NK-92 treated with Interleukin-12 subunit alpha and Interleukin-12 subunit beta, amount 100 ng/mL, for 24 hours (cell line): Measurements from ENCODE around the gene HLA-DRB1.
"Not testable (repeated sequence)": the region's sequence is repeated elsewhere in the genome, so short reads cannot be mapped to it uniquely, and the experiment has no call there.

Source experiments
- DNase-seq: peaks from one replicate; lab custom pipeline; 2025; lab: John Stamatoyannopoulos, UW

HLA-DRB1 gene

DNA sequence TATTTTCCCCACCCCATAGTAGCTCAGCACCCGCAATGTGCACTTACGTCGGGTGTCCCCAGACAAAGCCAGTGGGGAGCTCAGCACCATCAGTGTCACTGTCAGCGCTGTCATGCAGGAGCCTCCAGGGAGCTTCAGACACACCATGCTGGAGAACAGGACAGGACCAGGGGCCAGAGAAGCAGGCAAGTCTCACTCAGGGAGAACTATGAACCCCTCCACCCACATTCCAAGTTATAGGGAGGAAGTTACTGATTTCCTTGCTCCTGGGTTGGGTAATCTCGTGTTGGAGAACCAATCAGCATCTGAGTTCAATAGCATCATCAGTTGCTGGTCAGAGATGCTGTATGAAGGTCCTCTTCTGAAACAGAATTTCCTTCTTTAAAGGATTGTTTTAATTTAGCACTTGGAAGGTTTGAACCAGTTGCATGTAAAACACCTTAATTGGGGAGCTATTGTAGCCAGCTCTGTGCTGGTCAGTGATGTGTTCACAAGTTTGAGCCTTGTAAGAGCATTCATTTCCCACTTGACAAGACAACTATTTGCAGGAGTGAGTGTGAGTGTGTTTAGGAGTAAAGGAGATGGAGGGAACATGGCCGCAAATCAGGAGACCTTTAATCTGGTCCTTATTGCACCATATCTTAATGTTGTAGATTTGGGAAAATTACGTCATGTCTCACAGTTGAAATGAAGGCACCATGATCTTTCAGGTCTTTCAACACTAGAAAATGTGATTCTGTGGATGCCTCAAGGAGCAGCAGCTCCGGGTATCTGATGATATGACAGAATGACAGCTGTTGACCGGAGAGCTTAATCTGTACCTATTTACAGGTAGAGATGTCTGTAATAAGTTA lies at the start of gene HLA-DRB1:
Gene HLA-DRB1 (minus strand): TSS at position 253 of the 854 bp plus-strand sequence. CDS start 106 bp downstream, at position 147.
- DNase-seq, result no peak

DNA sequence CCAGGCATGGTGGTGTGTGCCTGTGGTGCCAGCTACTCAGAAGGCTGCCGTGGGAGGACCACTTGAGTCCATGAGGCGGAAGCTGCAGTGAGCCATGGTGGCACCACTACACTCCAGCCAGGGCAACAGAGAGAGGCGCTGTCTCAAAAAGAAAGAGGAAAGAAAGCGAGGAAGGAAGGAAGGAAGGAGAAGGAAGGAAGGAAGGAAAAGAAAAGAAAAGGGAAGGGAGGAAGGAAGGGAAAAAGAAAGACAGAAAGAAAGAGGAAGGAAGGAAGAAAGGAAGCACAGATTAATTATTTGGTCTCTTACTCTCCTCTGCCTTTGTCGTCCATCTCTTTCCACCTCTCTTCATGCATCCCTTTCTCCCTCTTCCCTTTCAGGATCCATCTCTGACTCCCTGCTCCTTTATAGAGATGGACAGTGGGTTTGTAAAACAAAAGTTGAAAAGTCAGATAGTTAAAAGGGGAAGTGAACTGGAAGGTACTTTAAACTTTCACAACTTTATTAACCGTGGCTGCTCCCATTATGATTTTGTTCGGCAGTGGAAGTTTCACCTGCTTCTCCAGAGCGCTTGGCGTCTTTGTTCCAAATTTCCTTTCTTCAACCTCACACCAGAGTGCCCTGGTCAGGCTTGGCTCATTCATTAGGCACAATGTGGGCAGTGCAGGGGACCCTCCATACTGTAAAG lies 49.0 kb upstream of the HLA-DRB1 start:
- DNase-seq, result no peak

DNA sequence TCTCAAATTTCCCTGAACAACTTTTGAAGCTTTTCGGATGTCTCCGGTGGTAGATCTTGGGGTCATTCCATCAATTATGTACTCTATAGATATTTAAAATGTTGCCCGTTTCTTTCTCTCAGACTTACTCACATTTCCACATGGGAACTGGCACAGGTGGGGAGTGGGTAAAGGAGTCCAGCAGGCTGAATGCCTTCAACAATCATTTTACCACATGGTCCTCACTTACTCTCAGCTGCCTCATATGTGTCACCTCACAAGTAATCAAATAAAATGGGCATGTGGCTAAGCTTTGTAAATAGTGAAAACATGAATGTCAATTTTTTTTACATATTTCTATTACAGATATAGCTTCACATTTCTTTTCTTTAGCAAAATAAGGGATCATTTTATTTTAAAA lies 48.2 kb upstream of the HLA-DRB1 start:
- no peak for DNase-seq

- DNase-seq, result no peak
Observed at GRCh38 chr6:32637219-32637880, 47.7 kb upstream of the HLA-DRB1 start, which contains the start of gene HLA-DQA1. TSS of gene HLA-DQA1 (plus strand) at chr6:32637406. CDS start at chr6:32637459, 53 bp downstream.

DNA sequence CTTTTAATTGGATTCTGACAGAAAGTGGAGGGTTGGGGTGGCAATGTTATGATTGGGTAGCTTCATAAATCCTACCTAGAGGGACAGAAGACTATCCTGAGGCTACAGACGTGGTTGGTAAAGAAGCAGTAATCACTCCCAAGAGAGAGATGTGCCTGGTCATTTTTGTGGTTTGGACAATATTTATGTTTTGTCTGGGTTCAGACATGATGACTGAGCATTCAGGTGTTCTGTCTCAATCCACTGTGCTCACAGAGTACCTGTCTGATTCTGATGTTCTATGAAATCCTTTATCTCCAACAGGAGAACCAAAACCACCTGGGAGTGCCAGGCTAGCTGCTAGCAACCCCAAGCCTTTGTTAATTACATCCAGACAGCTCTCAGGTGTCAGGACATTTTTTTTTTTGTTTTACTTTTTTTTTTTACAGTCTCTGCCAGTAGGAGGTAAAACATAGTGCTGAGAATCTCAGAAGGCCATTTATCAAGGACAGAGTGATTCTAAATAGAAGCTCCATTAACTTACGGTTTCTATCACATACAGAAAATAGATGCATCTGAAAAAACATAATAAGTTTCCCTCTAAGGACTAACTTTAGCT lies 46.0 kb upstream of the HLA-DRB1 start:
- no peak for DNase-seq

DNA sequence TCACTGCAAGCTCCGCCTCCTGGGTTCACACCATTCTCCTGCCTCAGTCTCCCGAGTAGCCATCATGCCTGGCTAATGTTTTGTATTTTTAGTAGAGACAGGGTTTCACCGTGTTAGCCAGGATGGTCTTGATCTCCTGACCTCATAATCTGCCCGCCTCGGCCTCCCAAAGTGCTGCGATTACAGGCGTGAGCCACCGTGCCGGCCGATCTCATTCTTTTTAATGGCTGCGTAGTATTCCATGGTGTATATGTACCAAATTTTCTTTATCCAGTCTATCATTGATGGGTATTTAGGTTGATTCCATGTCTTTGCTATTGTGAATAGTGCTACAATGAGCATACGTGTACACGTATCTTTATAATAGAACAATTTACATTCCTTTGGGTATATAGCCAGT lies 40.1 kb upstream of the HLA-DRB1 start:
- not testable (repeated sequence) for DNase-seq

DNA sequence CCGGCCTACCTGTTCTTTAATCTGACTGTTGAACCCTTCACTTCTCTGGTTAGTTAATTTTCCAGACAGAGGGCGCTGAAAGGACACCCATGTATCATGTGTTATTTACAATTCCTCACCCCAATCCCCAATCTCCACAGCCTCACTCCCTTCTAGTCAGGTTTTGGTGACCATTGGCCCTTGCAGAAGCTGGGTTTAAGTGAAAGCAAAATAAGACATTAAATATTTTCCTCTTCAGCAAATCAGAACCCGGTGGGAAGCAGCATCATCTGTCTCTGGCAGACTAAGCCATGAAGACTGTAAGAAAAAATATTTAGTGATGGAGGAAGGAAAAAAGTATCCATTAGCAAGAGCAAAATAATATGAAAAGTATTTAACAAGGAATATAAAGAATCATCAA lies 38.2 kb upstream of the HLA-DRB1 start:
- no peak for DNase-seq

GRCh38 chr6:32627249-32627648 lies 37.6 kb upstream of the HLA-DRB1 start:
- DNase-seq, result no peak

- no peak for DNase-seq
Observed at GRCh38 chr6:32625137-32625536, 35.5 kb upstream of the HLA-DRB1 start.

DNA sequence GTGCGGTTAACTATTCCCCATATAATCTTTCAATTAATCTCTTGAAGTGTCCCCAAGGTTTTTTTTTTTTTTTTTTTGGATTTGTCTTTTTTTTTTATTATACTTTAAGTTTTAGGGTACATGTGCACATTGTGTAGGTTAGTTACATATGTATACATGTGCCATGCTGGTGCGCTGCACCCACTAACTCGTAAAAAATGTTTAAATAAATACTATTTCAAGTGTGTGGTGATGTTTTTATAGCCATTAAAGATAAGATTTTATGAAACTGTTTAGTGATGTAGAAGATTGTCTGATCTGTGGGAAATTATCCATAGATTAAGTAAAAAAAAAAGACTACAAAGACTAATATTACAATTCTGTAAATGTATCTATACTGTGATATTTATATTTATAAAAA lies 34.9 kb upstream of the HLA-DRB1 start:
- DNase-seq, result no peak

- DNase-seq, result peak; percentile 11
Observed at GRCh38 chr6:32623693-32624092, 34.0 kb upstream of the HLA-DRB1 start.

- peak; percentile 15 for DNase-seq
Observed at GRCh38 chr6:32622545-32623401, 33.1 kb upstream of the HLA-DRB1 start.

GRCh38 chr6:32621372-32621771 lies 31.7 kb upstream of the HLA-DRB1 start:
- no peak for DNase-seq

DNA sequence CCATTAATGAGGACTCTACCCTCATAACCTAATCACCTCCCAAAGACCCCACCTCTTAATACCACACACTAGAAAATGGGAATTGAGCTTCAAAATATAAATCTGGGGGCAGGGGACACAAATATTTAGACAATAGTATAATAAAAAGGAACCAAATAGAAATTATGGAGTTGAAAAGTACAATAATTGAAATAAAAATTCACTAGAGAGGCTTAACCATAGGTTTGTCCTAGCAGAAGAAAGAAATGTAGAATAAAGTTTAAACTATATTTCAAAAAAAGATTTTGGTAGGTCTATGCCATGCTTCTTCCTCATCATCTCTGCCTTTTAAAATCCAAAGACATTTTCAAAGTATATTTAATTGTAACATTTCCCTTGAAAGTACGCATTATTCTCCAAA lies 28.1 kb upstream of the HLA-DRB1 start:
- DNase-seq, result no peak

GRCh38 chr6:32615885-32616532 lies 26.4 kb upstream of the HLA-DRB1 start:
- no peak for DNase-seq

DNA sequence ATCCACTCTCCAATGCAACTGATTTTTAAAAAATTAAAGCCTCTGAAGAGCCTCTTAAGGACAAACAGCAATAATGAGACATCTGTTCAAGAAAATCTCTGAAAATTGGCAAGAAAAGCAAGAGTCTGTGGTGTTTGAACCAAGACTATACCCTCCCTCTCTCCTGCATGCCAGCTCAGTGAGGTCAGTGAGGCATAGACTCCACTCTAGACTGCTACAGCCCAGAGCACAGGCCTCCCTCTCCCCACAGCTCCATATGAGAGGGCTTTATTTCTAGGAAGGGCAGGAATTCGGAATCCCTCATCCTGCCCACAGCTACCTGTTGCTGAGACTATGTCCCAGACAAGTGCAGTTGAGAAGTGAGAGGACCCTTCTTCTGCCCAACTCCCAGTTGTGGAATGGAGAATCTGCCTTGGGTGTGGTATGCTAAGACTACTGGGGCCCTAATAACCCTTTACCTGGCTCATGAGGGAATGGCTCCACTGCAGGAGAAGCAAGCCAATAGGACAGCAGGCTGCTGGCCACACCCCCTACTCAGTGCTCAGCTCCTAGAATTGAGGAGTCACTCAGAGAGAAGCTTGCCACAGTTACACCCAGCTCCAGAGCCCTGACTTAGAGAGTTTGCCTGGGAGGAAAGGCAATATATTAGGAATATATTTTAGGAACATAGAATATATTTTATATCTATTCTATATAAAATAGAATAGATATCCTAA lies 24.9 kb upstream of the HLA-DRB1 start:
- no peak for DNase-seq

GRCh38 chr6:32613475-32613874 lies 23.8 kb upstream of the HLA-DRB1 start:
- no peak for DNase-seq

DNA sequence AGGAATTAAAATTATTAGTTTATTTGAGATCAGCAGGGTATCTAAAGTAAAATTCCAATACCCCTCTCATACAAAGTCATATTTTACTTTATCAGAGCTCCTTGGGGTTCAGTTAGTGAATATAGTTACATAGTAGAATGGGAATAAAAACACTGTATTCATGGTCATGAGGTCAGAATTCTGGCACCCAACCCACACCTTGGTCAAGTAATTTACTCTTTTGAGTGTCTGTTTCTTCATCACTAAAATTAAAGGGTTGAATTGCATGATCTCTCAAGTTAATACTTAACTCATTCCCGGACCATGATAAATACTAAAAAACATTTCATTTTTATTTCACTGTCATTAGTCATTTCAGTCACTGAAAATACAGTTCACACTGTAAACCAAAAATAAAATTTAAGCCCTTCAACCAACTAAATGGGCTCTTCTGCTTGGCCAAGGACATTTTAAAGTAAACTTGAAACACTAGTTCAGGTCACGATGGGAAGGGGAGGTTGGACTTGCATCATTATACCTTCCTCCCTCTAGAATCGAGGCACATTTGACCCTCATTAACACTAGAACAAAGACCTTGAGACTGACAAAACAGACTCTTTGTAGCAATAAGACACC lies 21.1 kb upstream of the HLA-DRB1 start:
- no peak for DNase-seq

GRCh38 chr6:32609731-32610640 lies 20.3 kb upstream of the HLA-DRB1 start:
- peak; percentile 18 for DNase-seq
